Stimulated activated CD8-positive, alpha-beta memory T cell treated with anti-CD3 and anti-CD28 coated beads, Interleukin-12 subunit alpha, Interleukin-12 subunit beta, amount 100 ng/mL, for 24 hours (primary cell): ENCODE results near the gene FLG.
"Not testable (repeated sequence)": the region's sequence is repeated elsewhere in the genome, so short reads cannot be mapped to it uniquely, and the experiment has no call there.

Experiments
- DNase-seq: peaks from one replicate; pipeline ENCODE4 v3.0.0-alpha.2; 2020; ENCODE audit errors: extremely low read depth

FLG gene

DNA sequence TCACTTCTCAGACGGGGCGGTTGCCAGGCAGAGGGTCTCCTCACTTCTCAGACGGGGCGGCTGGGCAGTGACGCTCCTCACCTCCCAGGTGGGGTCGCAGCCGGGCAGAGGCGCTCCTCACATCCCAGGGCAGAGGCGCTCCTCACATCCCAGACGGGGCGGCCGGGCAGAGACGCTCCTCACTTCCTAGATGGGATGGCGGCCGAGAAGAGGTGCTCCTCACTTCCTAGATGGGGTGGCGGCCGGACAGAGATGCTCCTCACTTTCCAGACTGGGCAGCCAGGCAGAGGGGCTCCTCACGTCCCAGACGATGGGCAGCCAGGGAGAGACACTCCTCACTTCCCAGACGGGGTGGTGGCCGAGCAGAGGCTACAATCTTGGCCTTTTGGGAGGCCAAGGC, 68.6 kb downstream of the FLG start:
- not testable (repeated sequence) for DNase-seq
